OCI-LY7 (cell line): Measurements from ENCODE around the gene CCDC169.

Experiments used
- CTCF ChIP-seq: fragments of 200-600 bp; sonication (generic); conservative IDR thresholded peaks from 2 replicates; pipeline ENCODE4 v1.5.1; 2014; ENCODE audit warnings: mild to moderate bottlenecking, antibody characterized with exemption, low read length, moderate library complexity, mixed read lengths
- EZH2phosphoT487 ChIP-seq: fragments of 200-600 bp; sonication (generic); IDR thresholded peaks from 2 replicates; pipeline ENCODE4 v1.6.1; 2018; ENCODE audit warnings: low read depth, borderline replicate concordance, mild to moderate bottlenecking, mixed run types, antibody characterized with exemption, low read length, moderate library complexity, mixed read lengths

GRCh38 chr13:36282821-36283432, 14.7 kb downstream of the CCDC169 start:
- TF ChIP-seq CTCF (peak; percentile 93), EZH2phosphoT487 (no peak)
